NCI-H146 (cell line): ENCODE measurements around the gene OSR1.

Source experiments
- DNase-seq: peaks from one replicate; lab custom pipeline; 2025; lab: John Stamatoyannopoulos, UW

OSR1 gene

GRCh38 chr2:19359021-19359357 lies 566 bp upstream of the OSR1 start:
- DNase-seq, result no peak

DNA sequence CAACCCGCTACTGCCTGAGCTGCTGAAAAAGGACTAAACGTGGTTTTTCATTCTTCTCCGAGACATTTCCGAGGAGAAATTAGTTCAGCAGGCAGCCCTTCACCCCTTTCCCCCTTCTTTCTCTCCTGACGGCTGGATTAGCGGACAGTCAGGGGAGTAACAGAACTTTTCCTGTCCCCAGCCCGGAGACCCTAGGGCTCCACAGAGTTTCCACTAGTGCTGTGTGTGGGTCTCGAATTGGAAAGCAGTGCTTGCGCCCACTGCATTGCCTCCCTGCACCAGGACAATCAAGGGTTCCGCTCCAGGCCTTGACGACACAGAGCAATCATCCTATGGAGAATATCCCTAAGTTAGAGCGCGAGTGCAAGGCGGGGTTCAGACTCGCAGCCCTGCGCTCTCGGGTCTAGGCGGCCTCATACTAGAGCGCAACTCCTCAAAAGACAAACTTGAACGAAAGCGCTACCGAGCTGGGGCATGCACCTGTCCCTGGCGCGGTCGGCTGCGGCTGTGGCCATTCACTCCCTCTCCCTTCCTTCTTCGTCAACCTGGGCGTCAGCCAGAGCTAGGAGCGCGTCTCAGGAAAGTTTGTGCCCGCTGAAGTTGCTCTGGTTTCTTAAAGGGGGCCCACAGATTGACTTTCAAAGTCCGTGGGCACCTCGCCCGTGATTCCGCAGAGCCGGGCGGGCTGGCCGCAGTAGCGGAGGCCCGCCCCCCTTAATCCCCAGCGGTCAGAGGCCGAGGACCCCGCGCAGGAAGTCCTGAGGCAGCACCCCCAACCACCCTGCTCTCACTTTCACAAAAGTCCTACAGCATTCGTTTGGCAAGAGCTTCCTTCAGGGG lies 801 bp downstream of the OSR1 start:
- DNase-seq, result no peak

- no peak for DNase-seq
Measured at GRCh38 chr2:19356545-19357401, 1.6 kb downstream of the OSR1 start.

GRCh38 chr2:19355931-19356544 lies 2.4 kb downstream of the OSR1 start:
- DNase-seq, result no peak

- no peak for DNase-seq
Measured at GRCh38 chr2:19355416-19355821, 3.0 kb downstream of the OSR1 start.

DNA sequence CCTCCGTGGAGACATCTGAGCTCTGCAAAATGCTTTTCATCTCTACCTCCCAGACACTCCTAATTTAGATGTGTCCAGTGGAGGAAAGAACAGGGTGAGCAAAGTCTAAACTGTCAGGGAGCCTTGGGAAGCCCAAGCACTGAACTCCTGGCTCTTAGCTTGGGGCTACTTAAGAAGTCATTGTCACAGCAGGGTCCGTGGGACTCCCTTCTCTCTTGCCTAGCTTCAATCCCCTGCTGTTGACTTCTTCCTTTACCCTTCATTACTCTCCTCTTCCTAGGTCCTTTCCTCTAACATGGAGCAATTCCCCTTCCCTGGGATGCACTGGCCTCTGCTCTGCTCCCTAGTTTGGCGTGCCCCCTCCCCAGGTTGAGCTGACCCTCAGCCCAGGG lies 3.4 kb downstream of the OSR1 start:
- no peak for DNase-seq

DNA sequence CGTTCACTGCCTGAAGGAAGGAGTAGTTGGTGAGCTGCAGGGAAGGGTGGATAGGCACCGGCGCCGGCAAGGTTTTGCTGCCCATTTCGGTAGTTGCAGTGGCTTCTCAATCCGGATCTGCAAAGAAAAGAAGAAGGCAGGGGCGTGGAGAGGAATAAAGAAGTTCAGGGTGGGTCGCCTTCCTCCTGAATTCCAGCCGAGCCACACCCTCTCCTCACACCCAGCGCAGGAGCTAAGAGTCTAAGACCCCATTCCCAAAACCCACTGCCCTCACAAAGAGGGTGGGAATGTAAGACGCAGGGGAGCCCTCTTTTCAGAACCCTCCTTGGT lies 4.7 kb downstream of the OSR1 start:
- DNase-seq, result no peak

- no peak for DNase-seq
Measured at GRCh38 chr2:19352946-19353720, 5.3 kb downstream of the OSR1 start.

- DNase-seq, result no peak
Measured at GRCh38 chr2:19351899-19352697, 6.3 kb downstream of the OSR1 start.

- no peak for DNase-seq
Measured at GRCh38 chr2:19351499-19351898, 6.9 kb downstream of the OSR1 start.

GRCh38 chr2:19350678-19351401 lies 7.6 kb downstream of the OSR1 start:
- no peak for DNase-seq

DNA sequence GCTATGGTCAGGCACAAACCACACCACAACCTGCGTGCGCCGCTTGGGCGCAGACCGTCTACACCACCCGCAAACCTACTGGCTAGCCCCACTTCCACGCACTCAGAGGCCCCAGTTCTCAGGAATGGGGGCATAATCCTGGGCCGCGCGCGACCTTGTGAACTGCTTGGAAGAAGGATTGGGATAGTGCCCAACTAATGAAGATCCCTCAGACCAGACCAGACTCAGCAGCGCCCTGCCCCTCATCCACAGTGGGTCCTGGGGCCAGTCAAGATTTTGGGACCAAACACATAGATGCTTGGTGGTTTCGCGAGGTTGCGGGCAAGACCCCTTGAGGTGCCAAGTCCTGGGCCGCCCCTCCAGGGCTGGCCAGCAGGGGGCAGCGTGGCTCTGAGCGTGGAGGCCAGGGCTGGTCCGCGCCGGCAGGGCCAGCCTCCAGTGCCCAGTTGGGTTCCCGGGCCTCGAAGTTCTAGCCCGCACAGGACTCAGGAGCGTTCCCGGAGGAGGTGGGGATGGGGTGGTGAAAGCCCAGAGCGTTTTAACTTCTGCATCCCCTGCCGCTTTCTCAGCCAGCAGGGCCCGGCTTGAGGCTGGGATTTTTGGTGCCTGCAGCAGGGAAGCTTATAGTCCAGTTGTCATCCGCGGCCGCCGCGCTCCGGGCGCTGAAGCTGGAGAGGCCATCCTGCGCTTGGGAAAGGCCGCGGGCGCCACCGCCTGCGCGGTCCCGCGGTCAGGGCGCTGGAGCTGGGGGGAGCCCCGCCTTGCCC lies 8.3 kb downstream of the OSR1 start:
- no peak for DNase-seq

DNA sequence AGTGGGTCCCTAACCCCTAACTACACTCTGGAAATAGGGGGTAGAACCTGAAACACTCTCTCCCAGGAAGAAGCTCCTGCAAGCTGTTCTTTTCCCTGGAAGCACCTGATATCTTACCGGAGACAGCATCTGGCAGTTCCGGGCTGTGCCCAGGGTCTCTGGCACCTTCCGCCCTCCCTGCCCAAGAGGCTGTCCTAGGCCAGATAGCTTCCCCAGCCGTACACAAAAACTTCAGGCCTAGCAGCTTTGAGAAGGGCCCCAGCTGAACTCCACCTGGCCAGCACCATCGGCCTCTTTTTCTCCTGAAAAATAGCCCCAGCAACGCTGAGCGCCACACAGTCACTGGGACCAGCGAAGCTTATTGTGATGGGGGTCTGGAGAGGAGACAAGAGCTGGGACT lies 9.7 kb downstream of the OSR1 start:
- DNase-seq, result no peak

DNA sequence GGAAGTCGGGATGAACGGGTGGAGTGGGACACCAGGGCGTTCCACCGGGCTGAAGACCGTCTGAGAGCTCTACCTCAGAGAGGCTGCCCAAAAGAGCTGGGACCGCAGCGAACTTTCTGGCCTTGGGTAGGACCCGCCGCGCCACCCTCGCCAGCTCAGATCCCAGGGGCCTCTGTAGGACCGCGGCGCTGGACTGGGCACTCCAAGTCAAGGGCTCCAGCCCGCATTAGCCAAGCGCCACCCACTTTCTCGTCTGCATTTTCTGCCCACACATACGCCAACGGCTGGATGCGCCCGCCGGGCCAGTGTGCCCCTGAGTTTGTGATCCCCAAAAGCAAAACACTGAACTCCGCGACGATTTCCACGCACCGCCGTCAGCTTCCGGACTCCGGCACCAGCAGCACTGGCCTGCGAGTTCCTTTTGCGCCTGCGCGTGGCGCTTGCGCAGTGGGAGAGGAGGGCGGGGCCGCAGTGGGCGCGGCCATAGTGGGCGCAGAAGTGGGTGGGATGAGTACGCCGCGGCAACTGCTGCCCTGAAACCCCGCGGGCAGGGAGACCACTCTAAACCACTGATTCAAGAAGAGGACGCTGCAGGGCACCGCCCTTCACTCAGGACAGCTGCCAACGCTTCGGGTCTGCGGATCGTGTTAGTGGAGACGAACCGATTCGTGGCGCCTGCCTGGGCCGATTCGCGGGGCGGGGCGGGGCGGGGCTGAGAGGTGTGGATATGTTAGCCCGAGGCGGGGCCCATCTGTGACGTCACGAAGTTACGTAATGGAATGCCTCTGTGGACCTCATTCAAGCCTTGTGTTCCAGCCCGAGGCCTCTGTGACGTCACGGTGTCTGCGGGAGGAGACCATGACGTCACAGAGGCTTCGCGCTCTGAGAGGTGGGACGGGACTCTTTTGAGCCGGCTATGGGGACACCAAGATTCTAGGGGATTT lies 10.5 kb downstream of the OSR1 start:
- DNase-seq, result peak; percentile 91

DNA sequence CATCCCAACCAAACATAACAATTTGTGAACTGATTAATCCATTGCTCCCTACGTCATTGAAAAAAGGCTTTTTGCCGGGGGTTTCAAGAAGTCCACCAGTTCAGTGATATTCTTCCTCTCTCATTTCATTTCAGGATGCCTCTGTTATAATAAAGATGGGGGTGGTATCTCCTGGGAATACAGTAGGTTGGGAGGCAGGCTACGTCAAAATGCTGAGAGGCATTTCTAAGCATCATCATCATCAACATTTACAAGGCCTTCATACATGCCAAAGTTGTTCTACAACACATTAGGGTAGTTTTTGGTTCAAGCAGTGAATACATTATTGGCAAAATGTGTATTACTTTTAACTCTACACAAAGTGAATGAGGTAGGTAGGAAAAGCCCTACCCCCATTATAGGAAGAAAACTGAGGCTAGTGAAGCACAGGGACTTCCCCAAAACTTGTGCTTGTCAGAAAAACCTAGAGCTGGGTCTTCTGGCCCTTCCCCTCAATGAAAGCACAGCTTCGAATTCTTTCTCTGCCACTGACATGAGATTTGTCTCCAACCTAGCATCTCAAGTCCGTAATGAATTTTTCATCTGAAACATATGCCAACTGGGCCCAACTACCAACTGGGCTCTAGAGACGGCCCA lies 11.3 kb downstream of the OSR1 start:
- DNase-seq, result no peak

GRCh38 chr2:19337742-19338141 lies 20.7 kb downstream of the OSR1 start:
- DNase-seq, result no peak

DNA sequence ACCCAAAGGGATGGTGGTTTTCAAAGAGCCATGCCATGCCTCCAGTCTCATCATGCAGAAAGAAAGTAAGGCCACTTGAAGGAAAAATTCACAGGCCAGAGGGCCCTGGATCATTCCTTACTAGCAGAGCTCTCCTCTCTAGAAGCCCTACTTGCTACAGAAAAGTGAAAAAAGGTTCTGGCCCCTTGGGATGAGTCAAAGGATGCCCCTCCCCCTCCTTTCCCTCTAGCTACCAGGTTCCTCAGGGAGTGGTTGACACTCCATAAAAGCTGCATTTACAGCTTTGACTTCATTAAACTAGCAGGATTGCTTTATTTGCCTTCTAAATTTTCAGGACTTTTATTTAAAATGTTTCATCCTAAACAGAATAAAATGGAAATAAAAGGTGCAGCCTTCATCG lies 21.2 kb downstream of the OSR1 start:
- DNase-seq, result no peak

- no peak for DNase-seq
Measured at GRCh38 chr2:19336781-19337180, 21.6 kb downstream of the OSR1 start.
